OCI-LY3 (cell line): ENCODE data around the gene SGPP2.

Source experiments
- H2AFZ ChIP-seq: fragments of 200-600, 300-600 bp; shearing (Covaris generic); 2 replicates; pipeline ENCODE4 v1.6.0; 2014; ENCODE audit warnings: antibody characterized with exemption, low read depth, low read length
- H3K27ac ChIP-seq: fragments of 200-600, 300-600 bp; sonication (generic); 2 replicates; pipeline ENCODE4 v1.5.1; 2014; ENCODE audit warnings: mild to moderate bottlenecking, low read length, moderate library complexity, mixed read lengths
- H3K27me3 ChIP-seq: fragments of 200-600, 300-600 bp; sonication (generic); 2 replicates; pipeline ENCODE4 v1.6.1; 2014; ENCODE audit warnings: low read depth, low read length, mixed read lengths
- H3K36me3 ChIP-seq: fragments of 200-600, 300-600 bp; sonication (generic); replicated peaks from 2 replicates; pipeline ENCODE3; 2014; ENCODE audit warnings: low read depth, low read length, mixed read lengths
- H3K4me1 ChIP-seq: fragments of 300-600, 200-600 bp; sonication (generic); 2 replicates; pipeline ENCODE4 v1.6.1; 2014; ENCODE audit warnings: low read length, mixed read lengths
- H3K4me2 ChIP-seq: fragments of 200-600, 300-600 bp; sonication (generic); 2 replicates; pipeline ENCODE4 v1.6.1; 2014; ENCODE audit warnings: low read length, mixed read lengths
- H3K4me3 ChIP-seq: fragments of 300-600, 200-600 bp; sonication (generic); 2 replicates; pipeline ENCODE4 v1.5.1; 2014; ENCODE audit warnings: antibody characterized with exemption, mild to moderate bottlenecking, low read length, moderate library complexity
- H3K79me2 ChIP-seq: fragments of 300-600, 200-600 bp; shearing (Covaris generic); 2 replicates; pipeline ENCODE4 v1.6.1; 2014; ENCODE audit warnings: mild to moderate bottlenecking, low read length, mixed read lengths
- H3K9ac ChIP-seq: fragments of 300-600, 200-600 bp; shearing (Covaris generic); 2 replicates; pipeline ENCODE4 v1.6.0; 2014; ENCODE audit warnings: mild to moderate bottlenecking, low read length, moderate library complexity
- H3K9me3 ChIP-seq: fragments of 200-600, 300-600 bp; shearing (Covaris generic); 2 replicates; pipeline ENCODE4 v1.6.1; 2014; ENCODE audit warnings: low read length, mixed read lengths; ENCODE audit not compliant: insufficient read depth
- H4K20me1 ChIP-seq: fragments of 200-600, 300-600 bp; sonication (generic); 2 replicates; pipeline ENCODE4 v1.6.1; 2016; ENCODE audit warnings: low read length, mixed read lengths; ENCODE audit not compliant: insufficient read depth
- CTCF ChIP-seq: fragments of 200-600, 300-600 bp; sonication (generic); IDR thresholded peaks from 2 replicates; pipeline ENCODE4 v1.5.1; 2014; ENCODE audit warnings: antibody characterized with exemption, low read length, low read depth
- EZH2phosphoT487 ChIP-seq: fragments of 200-600 bp; shearing (Covaris generic); IDR thresholded peaks from 2 replicates; pipeline ENCODE4 v1.6.1; 2018; ENCODE audit warnings: antibody characterized with exemption, mixed run types, low read depth

Gene SGPP2, protein sequence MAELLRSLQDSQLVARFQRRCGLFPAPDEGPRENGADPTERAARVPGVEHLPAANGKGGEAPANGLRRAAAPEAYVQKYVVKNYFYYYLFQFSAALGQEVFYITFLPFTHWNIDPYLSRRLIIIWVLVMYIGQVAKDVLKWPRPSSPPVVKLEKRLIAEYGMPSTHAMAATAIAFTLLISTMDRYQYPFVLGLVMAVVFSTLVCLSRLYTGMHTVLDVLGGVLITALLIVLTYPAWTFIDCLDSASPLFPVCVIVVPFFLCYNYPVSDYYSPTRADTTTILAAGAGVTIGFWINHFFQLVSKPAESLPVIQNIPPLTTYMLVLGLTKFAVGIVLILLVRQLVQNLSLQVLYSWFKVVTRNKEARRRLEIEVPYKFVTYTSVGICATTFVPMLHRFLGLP

GRCh38 chr2:222424276-222424728, at the start of gene SGPP2:
TSS of gene SGPP2 (plus strand) at chr2:222424543. CDS start at chr2:222424603, 60 bp downstream.
- Histone ChIP-seq H3K27me3 (no peaks in the 10 kb centered on the region), H3K9me3 (no peaks in the 10 kb centered on the region), H4K20me1 (no peaks in the 10 kb centered on the region), H3K79me2 (peaks cover 36% of the 10 kb centered on the region), H3K4me1 (peaks cover 46% of the 10 kb centered on the region), H3K4me3 (peak within 1 kb of the TSS; percentile 97), H3K27ac (peak within 1 kb of the TSS; percentile 57), H3K9ac (peak within 1 kb of the TSS; percentile 73), H3K36me3 (no peaks in the 10 kb centered on the region), H3K4me2 (peak within 1 kb of the TSS; percentile 99), H2AFZ (peak within 1 kb of the TSS; percentile 88)
- TF ChIP-seq CTCF = no peak
- TF ChIP-seq EZH2phosphoT487 = no peak

DNA sequence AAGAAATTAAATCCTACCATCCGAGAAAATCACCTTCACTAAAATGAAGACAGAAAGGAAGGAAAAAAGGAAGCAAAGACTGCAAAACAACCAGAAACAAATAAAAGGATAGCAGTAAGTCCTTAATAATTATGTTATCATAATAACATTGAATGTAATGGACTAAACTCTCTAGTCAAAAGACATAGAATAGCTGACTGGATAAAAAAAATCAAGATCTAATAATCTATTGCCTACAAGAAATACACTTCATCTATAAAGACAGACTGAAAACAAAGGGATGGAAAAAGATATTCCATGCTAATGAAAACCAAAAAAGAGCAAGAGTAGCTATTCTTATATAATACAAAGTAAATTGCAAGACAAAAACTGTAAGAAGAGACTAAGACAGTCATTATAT, 48.5 kb upstream of the SGPP2 start:
- Histone ChIP-seq H3K4me2 (no peak overlapping the region), H3K27me3 (no peaks in the 10 kb centered on the region), H3K9ac (no peak overlapping the region), H3K4me1 (no peaks in the 10 kb centered on the region), H3K36me3 (no peaks in the 10 kb centered on the region), H4K20me1 (no peaks in the 10 kb centered on the region), H3K79me2 (no peaks in the 10 kb centered on the region), H3K9me3 (no peaks in the 10 kb centered on the region), H3K27ac (no peak overlapping the region), H2AFZ (no peak overlapping the region), H3K4me3 (no peak overlapping the region)
- TF ChIP-seq EZH2phosphoT487 (no peak), CTCF (no peak)

- no peaks in the 10 kb centered on the region for H3K36me3 ChIP-seq
- H3K9me3 ChIP-seq = no peaks in the 10 kb centered on the region
- TF ChIP-seq EZH2phosphoT487 = no peak
- H3K79me2 ChIP-seq = no peaks in the 10 kb centered on the region
- H3K4me3 ChIP-seq = no peak overlapping the region
- H4K20me1 ChIP-seq = no peaks in the 10 kb centered on the region
- no peak overlapping the region for H2AFZ ChIP-seq
- H3K9ac ChIP-seq = no peak overlapping the region
- no peak overlapping the region for H3K4me2 ChIP-seq
- no peak overlapping the region for H3K27ac ChIP-seq
- H3K27me3 ChIP-seq = no peaks in the 10 kb centered on the region
- H3K4me1 ChIP-seq = no peaks in the 10 kb centered on the region
These were observed 43.9 kb upstream of the SGPP2 start for GRCh38 chr2:222380456-222380855.

- Histone ChIP-seq H3K4me1 (no peaks in the 10 kb centered on the region), H3K27me3 (no peaks in the 10 kb centered on the region), H3K79me2 (no peaks in the 10 kb centered on the region), H3K9ac (no peak overlapping the region), H2AFZ (no peak overlapping the region), H3K36me3 (no peaks in the 10 kb centered on the region), H3K9me3 (no peaks in the 10 kb centered on the region), H4K20me1 (no peaks in the 10 kb centered on the region), H3K4me3 (no peak overlapping the region), H3K27ac (no peak overlapping the region), H3K4me2 (no peak overlapping the region)
- no peak for TF ChIP-seq CTCF
- TF ChIP-seq EZH2phosphoT487 = no peak
These were observed 42.8 kb upstream of the SGPP2 start for GRCh38 chr2:222381566-222381965.
